Stimulated activated CD8-positive, alpha-beta memory T cell treated with anti-CD3 and anti-CD28 coated beads, Interleukin-12 subunit alpha, Interleukin-12 subunit beta, amount 100 ng/mL, for 1 hour (primary cell): ENCODE measurements around the gene AQP7.
"Not testable (repeated sequence)": the region's sequence is repeated elsewhere in the genome, so short reads cannot be mapped to it uniquely, and the experiment has no call there.

Experiments used
- DNase-seq: peaks from one replicate; pipeline ENCODE4 v3.0.0-alpha.2; 2020; ENCODE audit warnings: low read depth

Gene AQP7

DNA sequence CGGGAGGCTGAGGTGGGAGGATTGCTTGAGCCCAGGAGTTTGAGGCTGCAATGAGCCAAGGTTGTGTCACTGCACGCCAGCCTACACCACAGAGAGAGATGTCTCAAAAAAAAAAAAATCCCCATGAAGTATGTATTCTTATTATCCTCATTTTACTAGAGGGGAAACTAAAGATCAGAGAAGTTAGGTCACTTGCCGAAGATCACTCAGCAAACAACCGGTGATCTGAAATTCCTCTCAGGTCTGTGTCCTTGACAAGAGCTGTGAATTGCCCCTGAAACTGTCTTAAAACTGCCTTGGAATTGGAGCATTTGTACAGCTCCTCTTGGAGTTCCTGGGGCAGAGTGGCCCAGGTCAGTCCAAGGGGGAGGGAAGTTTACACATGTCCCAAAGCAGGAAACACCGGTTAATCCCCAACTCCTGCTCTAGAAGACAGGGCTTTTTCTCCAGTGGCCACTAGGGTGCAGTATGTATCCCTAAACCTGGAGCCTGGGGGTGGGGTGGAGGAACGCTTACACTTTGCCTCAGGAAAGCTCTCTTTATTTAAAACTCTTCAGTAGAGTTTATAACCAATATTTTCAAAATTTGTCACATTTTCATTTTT, 27.6 kb downstream of the AQP7 start:
- DNase-seq, result peak; percentile 46

DNA sequence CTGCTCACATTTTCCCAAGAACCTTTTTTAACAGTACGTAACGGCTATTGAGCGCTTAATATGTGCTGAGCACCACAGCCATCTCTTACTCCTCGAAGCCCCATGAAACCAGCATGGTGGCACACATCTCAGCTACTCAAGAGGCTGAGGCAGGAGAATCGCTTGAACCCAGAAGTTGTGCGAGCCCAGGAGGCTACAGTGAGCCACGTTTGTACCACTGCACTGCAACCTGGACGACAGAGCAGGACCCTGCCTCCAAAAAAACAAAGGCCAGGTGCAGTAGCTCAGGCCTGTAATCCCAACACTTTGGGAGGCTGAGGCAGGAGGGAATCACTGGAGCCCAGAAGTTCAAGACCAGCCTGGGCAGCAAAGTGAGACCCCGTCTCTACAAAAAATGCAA, 28.2 kb downstream of the AQP7 start:
- DNase-seq, result no peak

DNA sequence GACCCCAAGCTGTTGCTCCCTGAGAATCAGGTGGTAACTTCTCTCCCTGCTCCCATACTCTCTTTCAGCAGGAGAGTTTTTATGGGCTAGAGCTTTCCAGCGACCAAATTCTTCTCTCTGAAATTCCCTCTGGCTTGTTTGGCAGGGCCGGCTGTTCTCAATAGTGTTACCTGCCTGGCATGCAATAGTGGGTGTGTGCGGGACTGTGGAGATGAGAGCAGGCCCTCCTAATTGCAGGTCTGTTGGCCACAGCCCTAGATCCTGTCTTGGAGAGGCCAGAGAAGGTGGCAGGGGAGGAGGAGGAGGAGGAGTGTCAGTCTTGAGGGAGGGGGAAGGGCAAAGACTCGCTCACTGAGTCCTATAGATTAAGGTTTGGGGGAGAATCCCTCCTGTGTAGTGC, 29.5 kb downstream of the AQP7 start:
- no peak for DNase-seq

DNA sequence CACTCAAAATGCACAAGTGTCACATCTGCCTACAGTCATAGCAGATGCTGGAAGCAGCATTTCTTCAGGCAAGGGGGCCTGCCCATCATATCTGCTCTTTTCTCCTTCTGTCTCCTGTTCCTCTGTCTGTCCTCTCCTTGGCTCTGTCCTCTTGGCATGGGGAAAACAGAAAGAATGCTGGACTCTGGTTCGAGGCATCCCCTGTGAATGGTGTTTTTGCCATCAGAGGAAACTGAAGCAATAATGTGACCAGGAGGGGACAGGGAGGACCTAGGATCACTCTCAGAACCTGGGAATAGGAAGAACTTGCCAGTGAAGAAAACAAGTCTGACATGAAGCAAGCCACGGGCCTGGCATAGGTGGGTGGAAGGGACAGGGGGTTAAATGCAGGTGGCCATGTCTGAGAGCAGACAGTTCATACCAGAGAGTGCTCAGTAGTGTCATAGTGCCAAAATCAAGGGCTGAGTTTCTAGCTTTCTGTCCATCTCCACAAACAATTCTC, 35.3 kb downstream of the AQP7 start:
- DNase-seq, result no peak

DNA sequence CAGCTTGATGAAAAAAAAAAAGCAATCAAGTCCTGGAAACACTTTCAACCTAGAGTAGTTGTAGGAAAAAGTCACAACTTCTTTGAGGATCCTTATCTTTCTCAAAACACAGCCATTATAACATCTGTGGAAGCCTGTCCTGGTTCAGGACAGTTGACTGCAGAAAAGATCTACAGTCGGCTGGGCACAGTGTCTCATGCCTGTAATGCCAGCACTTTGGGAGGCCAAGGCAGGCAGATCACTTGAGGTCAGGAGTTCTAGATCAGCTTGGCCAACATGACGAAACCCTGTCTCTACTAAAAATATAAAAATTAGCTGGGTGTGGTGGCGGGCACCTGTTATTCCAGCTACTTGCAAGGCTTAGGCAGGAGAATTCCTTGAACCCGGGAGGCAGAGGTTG, 37.6 kb downstream of the AQP7 start:
- not testable (repeated sequence) for DNase-seq

DNA sequence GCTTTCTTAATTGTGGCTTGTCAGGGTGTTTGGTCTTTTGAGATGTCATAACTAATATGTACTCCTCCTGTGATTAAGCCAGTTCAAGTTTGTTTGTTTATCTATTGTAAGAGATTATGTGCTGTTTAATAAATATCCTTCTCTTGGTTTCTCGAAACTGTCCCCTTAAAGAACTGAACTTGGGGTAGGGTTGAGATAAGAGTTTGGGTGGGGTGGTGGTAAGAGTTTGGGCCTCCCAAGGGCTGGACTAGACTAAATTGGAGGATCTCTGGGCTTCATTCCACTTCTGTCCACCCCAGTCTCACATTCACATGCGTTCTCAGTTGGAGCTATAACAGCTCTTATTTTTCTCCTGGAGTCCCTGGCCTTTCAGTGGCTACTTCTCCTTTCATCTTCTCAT, 38.2 kb downstream of the AQP7 start:
- no peak for DNase-seq

DNA sequence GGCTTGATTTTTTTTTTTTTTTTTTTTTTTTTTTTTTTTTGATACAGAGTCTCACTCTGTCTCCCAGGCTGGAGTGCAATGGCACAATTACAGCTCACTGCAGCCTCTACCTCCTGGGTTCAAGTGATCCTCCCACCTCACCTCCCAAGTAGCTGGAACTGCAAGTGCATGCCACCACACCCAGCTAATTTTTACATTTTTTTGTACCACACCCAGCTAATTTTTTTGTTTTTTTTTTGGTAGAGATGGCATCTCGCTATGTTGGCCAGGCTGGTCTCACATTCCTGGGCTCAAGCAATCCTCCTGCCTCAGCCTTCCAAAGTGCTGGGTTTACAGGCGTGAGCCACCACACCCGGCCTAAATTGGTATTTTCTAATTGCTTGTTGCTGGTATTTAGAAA, 43.7 kb downstream of the AQP7 start:
- DNase-seq, result not testable (repeated sequence)

DNA sequence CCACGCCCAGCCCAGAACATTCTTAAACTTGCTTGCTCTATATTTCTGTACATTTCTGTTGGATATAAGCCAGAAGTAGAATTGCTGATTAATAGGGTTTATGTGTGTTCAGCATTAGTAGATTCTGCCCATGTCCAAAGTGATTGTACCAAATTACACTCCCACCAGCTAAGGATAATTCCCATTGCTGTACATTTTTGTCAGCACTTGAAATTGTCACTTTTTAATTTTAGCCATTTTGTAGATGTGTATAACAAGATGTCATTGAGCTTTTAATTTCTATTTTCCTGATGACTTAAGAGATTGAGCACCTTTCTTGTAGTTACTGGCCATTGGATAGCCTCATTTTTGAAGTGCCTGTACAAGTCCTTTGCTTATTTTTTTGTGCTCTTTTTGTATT, 46.4 kb downstream of the AQP7 start:
- DNase-seq, result no peak

DNA sequence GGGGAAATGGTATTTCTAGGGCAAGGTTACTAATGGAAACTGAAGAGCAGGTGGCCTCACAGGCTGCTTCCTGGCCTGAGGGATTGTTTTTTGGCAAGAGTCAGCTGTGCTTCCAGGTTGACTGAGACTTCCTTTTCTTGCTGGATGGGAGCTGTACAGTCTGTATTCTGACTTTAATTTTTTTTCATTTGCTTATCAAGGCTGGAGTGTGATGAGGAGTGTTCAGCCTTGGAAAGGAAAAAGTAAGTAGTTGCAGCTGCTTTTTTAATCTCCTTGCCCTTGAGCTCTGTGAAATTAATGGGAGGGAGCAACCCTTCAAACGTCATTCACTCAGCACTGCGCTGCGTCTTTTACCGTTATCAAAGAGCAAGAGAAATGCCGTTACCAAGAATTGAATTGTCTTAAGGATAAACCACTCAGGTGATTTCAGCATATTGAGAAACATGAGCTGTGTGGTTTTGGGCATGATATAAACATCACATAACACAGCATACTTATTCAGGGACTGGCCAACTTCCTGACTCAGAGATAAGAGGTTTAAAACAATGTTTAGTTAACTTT, 47.6 kb downstream of the AQP7 start:
- DNase-seq, result no peak

DNA sequence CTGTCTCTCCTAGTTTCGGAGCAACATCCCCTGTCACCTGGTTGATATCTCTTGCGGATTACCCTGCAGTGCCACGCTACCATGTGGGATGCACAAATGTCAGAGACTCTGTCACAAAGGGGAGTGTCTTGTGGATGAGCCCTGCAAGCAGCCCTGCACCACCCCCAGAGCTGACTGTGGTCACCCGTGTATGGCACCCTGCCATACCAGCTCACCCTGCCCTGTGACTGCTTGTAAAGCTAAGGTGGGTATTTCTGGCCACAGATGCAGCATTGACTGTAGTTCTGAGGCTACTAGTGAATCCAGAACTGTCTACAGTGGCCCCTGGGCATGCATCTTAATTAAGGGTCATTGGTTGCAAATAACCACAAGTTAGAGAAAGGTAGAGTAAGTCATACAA, 50.8 kb downstream of the AQP7 start:
- no peak for DNase-seq

DNA sequence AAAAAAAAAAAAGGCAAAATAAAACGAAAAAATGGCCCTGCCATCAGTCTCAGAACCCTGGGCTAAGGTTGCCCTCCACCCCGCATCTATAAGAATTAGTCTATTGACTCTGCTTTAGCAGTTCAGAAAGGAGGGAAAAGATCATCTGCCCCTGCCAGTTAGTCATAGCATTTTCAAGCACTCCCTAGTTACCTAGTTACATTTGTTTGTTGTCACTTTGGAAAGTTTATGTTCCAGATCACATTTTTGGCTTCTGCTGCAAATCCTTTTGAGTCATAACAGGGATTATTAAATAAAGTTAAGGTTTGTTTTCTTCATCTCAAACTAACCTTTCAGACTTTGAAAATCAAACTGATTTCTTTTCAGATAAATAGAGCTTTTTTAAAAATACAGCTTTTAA, 52.1 kb downstream of the AQP7 start:
- DNase-seq, result no peak

DNA sequence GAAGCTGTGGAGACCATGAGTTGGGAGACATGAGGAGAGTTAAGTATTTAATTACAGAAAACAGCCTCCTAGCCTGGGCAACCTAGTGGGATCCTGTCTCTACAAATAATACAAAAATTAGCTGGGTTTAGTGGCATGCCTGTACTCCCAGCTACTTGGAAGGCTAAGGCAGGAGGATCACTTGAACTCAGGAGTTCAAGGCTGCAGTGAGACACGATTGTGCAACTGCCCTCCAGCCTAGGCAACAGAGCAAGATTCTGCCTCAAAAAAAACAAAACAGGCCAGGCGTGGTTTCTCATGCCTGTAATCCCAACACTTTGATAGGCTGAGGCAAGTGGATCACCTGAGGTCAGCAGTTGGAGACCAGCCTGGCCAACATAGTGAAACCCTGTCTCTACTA, 52.6 kb downstream of the AQP7 start:
- no peak for DNase-seq

DNA sequence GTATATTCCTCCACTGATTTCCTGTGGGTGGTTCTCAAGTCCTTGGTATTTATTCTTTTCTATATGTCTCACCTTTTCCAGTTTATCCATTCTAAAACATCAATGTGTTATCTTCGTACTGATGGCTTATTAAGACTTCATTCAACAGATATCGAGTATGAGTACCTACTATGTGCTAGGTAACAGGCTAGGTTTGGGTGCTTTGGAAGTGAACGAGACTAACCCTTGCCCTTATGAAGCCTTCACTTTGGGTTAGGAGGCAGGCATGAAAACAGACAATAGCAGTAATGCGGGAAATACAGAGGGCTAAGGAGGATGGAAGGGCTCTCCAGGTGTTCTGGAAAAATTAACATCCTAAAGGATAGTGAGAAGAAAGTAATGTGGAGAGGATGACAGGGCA, 53.4 kb downstream of the AQP7 start:
- DNase-seq, result no peak

DNA sequence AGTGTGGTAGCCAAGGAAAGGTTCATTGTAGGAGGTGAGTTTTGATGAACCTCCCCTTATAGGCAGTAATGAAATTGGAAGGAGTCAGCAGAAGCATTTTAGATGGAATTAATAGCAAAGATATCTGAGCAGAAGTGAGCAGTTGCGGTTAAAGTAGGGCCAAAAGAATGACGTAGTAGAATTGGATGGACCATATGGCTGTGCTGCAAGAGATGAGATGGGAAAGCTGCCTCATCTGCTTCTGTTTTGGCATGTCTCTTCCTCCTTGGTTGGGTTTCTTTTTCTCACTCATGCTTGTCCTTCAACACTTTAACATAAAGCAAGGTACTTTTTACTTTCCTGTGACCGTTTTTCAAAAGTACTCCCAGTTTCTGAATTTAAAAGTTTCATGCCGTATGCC, 55.8 kb downstream of the AQP7 start:
- no peak for DNase-seq

DNA sequence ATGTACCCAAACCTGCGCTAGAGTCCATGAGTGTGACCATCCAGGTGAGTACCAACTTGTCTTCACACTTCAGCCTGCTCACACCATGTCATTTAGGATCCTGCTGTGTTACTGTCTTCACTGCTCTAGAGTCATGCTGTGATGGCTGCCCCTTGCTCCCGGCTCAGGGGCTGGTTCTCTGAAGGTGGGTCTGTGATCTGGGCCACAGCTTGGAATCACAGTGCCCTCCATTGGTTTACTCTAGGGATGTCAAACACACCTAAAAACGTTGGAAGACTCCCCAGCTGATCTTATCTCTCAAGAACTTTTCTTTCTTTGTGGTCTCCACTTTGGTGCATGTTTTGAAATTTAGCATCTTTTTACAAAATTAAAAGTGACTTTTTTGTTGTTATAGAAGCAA, 58.2 kb downstream of the AQP7 start:
- no peak for DNase-seq

DNA sequence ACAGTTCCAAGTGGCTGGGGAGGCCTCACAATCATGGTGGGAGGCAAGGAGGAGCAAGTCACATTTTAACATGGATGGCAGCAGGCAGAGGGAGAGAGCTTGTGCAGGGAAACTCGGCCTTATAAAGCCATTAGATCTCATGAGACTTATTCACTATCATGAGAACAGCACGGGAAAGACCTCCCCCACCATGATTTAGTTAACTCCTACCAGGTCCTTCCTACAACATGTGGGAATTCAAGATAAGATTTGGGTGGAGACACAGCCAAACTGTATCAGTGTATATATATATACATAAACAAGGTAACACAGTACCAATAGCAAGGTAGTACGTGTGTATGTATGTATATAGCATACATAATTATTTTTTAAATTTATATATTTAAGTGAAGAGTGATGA, 61.2 kb downstream of the AQP7 start:
- no peak for DNase-seq

DNA sequence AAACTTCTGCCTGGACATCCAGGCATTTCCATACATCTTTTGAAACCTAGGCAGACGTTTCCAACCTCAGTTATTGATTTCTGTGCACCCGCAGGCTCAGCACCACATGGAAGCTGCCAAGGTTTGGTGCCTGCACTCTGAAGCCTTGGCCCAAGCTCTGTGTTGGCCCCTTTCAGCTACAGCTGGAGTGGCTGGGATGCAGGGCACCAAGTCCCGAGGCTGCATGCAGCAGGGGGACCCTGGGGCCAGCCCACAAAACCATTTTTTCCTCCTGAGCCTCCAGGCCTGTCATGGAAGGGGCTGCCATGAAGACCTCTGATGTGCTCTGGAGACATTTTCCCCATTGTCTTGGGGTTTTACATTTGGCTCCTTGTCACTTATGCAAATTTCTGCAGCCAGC, 62.2 kb downstream of the AQP7 start:
- no peak for DNase-seq
